Natural killer cell (primary cell): ENCODE data around the gene SCN3B. TPM values are rescaled to one million over a fixed set of nuclear protein-coding genes. Genes with fewer than 3 reads are reported as not detected.

Source experiments
- ATAC-seq, 3 donors: fragments of 150-1000 bp in 2 of 3; fragments of 200-7000 bp in 1 of 3; cut with Tn5 transposase; 1 replicate in 1 of 3; 2 replicates in 2 of 3; pipeline ENCODE4 v1.10.0; 2021; ENCODE audit warnings: mild to moderate bottlenecking in 2 of 3, moderate library complexity in 2 of 3
- DNase-seq, 2 donors: peaks; one replicate each; pipeline versions ENCODE4 v3.0.0 to v3.0.0-alpha.2; 2013 to 2021; ENCODE audit warnings: mixed read lengths in 1 of 2
- H3K27ac ChIP-seq: one replicate; pipeline ENCODE4 v1.5.1; 2013; ENCODE audit warnings: mild to moderate bottlenecking, low read length
- H3K27me3 ChIP-seq: one replicate; pipeline ENCODE4 v1.6.1; 2013; ENCODE audit warnings: low read length; ENCODE audit not compliant: control insufficient read depth, insufficient read depth
- H3K36me3 ChIP-seq: one replicate; pipeline ENCODE4 v1.6.1; 2013; ENCODE audit warnings: low read length; ENCODE audit not compliant: control insufficient read depth, insufficient read depth
- H3K4me1 ChIP-seq: one replicate; pipeline ENCODE4 v1.6.1; 2013; ENCODE audit warnings: low read length; ENCODE audit not compliant: control insufficient read depth, insufficient read depth
- H3K4me3 ChIP-seq: one replicate; pipeline ENCODE4 v1.5.1; 2013; ENCODE audit warnings: low read length
- H3K9me3 ChIP-seq: one replicate; pipeline ENCODE4 v1.6.1; 2013; ENCODE audit warnings: low read length; ENCODE audit not compliant: control insufficient read depth, insufficient read depth
- H3K27ac Mint-ChIP-seq, 2 donors: one replicate each; pipeline ENCODE4 v1.8.0; 2022; ENCODE audit warnings: mild to moderate bottlenecking in 2 of 2, mixed read lengths in 2 of 2, moderate library complexity in 1 of 2
- H3K27me3 Mint-ChIP-seq, 2 donors: one replicate each; pipeline ENCODE4 v1.8.0; 2022; ENCODE audit warnings: low read depth in 2 of 2, mixed read lengths in 2 of 2
- H3K36me3 Mint-ChIP-seq: one replicate; pipeline ENCODE4 v1.8.0; 2022; ENCODE audit warnings: mixed read lengths
- H3K4me1 Mint-ChIP-seq, 2 donors: one replicate each; pipeline ENCODE4 v1.8.0; 2022; ENCODE audit warnings: mixed read lengths in 2 of 2
- H3K4me3 Mint-ChIP-seq: one replicate; pipeline ENCODE4 v1.8.0; 2022; ENCODE audit warnings: mild to moderate bottlenecking, moderate library complexity, mixed read lengths
- H3K9me3 Mint-ChIP-seq, 2 donors: one replicate each; pipeline ENCODE4 v1.8.0; 2022; ENCODE audit warnings: mixed read lengths in 2 of 2
- CTCF ChIP-seq: fragments of 200-600 bp; IDR thresholded peaks from one replicate; pipeline ENCODE4 v1.8.0; 2022; ENCODE audit warnings: antibody characterized with exemption
- WGBS: methylation state at CpG from one replicate; pipeline ENCODE4 v1.1.7; 2013; ENCODE audit warnings: missing lambda C conversion rate; ENCODE audit not compliant: insufficient coverage; 5-methylcytosine and 5-hydroxymethylcytosine counted together
- intact Hi-C: fragments of 100-400 bp; cut with micrococcal nuclease; formaldehyde crosslinking; loops from one replicate; pipeline ENCODE4 v1.14.2; 2022
- total RNA-seq, 4 donors: library from RNA; stranded (reverse); fragments of 120-200 nt in 1 of 4; gene quantifications; one replicate each; pipeline versions ENCODE4 v1.2.3 to v1.2.4, GENCODE V29; 2013 to 2022

The SCN3B gene
- total RNA-seq, 3 donors from 2014 or later (not counting 1 experiment from before 2014, with no cell fraction given), result not detected

GRCh38 chr11:123580137-123580536, 74.3 kb downstream of the SCN3B start:
- Mint-ChIP-seq H3K27me3 (peaks cover 2 to 8% of the 10 kb centered on the region in 2 donors), H3K4me1 (peaks cover 18 to 23% of the 10 kb centered on the region in 2 donors), H3K4me3 (no peak overlapping the region), H3K9me3 (no peaks in the 10 kb centered on the region), H3K27ac (no peak overlapping the region), H3K36me3 (no peaks in the 10 kb centered on the region)
- Histone ChIP-seq H3K9me3 (no peaks in the 10 kb centered on the region), H3K4me3 (no peak overlapping the region), H3K27ac (no peak overlapping the region), H3K27me3 (no peaks in the 10 kb centered on the region), H3K4me1 (peaks cover 14% of the 10 kb centered on the region), H3K36me3 (no peaks in the 10 kb centered on the region)
- DNase-seq, result no peak
- WGBS, result 94% methylated on average over 6 of the region's 6 CpGs
- no peak for ATAC-seq
- intact Hi-C loops, result loop anchor here (2.0 kb wide), 1 partner anchor 127 kb away; no protein-coding TSS in a partner anchor
- no peak for TF ChIP-seq CTCF

- H3K4me3 Mint-ChIP-seq, result no peak overlapping the region
Measured at GRCh38 chr11:123579482-123579812, 75.0 kb downstream of the SCN3B start.

More at GRCh38 chr11:123579482-123579812, 75.0 kb downstream of the SCN3B start:
- Histone ChIP-seq H3K27ac (no peak overlapping the region), H3K4me1 (peaks cover 14% of the 10 kb centered on the region), H3K36me3 (no peaks in the 10 kb centered on the region), H3K9me3 (no peaks in the 10 kb centered on the region), H3K27me3 (no peaks in the 10 kb centered on the region), H3K4me3 (no peak overlapping the region)
- no peak for TF ChIP-seq CTCF
- intact Hi-C loops, result no loop called here
- DNase-seq (no peak), ATAC-seq (no peak)
- H3K9me3 Mint-ChIP-seq, result no peaks in the 10 kb centered on the region
- H3K27ac Mint-ChIP-seq, result no peak overlapping the region
- 96% methylated on average over 5 of the region's 5 CpGs for WGBS
- no peaks in the 10 kb centered on the region for H3K36me3 Mint-ChIP-seq
- peaks cover 18 to 23% of the 10 kb centered on the region in 2 donors for H3K4me1 Mint-ChIP-seq
- peaks cover 2 to 15% of the 10 kb centered on the region in 2 donors for H3K27me3 Mint-ChIP-seq

Other genes with a start within 250 kb of the SCN3B start
- 10 to 100 TPM in 1 of 3 donors, 1 to 10 TPM in 2; 5.9 to 10.3 (median 8.8) TPM for gene GRAMD1B, start 224.4 kb downstream of the SCN3B start, total RNA-seq
- 10 to 100 TPM in 2 of 3 donors, 1 to 10 TPM in 1; 6.8 to 12.6 (median 10.7) TPM for gene ZNF202, start 87.0 kb upstream of the SCN3B start, total RNA-seq
- not detected for gene OR6X1, start 99.9 kb upstream of the SCN3B start, total RNA-seq
- gene OR6M1, start 151.7 kb upstream of the SCN3B start, total RNA-seq, result not detected
- not detected for gene TMEM225, start 231.0 kb upstream of the SCN3B start, total RNA-seq
- gene OR8D4, start 247.5 kb upstream of the SCN3B start, total RNA-seq, result not detected